ENCODE data around the gene ARHGEF26.

ARHGEF26 gene

DNA sequence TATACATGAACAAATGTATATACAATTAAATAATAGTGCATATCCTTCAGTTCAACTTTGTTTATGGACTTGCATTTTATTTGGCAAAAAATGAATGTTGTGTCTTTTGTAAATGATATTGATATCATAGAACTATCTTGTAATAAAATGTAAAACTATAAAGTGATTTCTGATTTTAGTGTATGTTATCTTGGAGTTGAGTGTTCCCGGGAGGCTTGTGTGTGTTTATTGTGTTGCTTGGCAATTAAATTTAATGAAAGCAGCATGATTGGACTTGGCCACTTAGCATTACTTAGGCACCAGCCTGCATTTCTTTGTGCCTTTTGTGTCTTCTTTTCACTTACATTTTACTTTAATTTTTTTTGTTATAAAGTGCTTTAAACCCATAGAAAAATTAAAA lies 10.6 kb downstream of the ARHGEF26 start:
- TF ChIP-seq TOX (CRISPR knock-in tag; IDR thresholded peaks at IDR 0.05; ENCODE audit: borderline replicate concordance): no peak
- TF ChIP-seq, protein P1, sequence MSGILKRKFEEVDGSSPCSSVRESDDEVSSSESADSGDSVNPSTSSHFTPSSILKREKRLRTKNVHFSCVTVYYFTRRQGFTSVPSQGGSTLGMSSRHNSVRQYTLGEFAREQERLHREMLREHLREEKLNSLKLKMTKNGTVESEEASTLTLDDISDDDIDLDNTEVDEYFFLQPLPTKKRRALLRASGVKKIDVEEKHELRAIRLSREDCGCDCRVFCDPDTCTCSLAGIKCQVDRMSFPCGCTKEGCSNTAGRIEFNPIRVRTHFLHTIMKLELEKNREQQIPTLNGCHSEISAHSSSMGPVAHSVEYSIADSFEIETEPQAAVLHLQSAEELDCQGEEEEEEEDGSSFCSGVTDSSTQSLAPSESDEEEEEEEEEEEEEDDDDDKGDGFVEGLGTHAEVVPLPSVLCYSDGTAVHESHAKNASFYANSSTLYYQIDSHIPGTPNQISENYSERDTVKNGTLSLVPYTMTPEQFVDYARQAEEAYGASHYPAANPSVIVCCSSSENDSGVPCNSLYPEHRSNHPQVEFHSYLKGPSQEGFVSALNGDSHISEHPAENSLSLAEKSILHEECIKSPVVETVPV (CRISPR knock-in tag; IDR thresholded peaks at IDR 0.05): no peak
- no peak for TF ChIP-seq OSR1 (CRISPR knock-in tag; IDR thresholded peaks at IDR 0.05)
- no peak for TF ChIP-seq ZNF565 (CRISPR knock-in tag; conservative IDR thresholded peaks at IDR 0.05; ENCODE audit: low read depth)
- TF ChIP-seq GLIS3 (CRISPR knock-in tag; IDR thresholded peaks at IDR 0.05): no peak
- no peak for TF ChIP-seq TCF4 (CRISPR knock-in tag; IDR thresholded peaks at IDR 0.05; ENCODE audit: borderline replicate concordance)
- TF ChIP-seq ZC3H10 (CRISPR knock-in tag; IDR thresholded peaks at IDR 0.05): no peak
- TF ChIP-seq, protein P2, sequence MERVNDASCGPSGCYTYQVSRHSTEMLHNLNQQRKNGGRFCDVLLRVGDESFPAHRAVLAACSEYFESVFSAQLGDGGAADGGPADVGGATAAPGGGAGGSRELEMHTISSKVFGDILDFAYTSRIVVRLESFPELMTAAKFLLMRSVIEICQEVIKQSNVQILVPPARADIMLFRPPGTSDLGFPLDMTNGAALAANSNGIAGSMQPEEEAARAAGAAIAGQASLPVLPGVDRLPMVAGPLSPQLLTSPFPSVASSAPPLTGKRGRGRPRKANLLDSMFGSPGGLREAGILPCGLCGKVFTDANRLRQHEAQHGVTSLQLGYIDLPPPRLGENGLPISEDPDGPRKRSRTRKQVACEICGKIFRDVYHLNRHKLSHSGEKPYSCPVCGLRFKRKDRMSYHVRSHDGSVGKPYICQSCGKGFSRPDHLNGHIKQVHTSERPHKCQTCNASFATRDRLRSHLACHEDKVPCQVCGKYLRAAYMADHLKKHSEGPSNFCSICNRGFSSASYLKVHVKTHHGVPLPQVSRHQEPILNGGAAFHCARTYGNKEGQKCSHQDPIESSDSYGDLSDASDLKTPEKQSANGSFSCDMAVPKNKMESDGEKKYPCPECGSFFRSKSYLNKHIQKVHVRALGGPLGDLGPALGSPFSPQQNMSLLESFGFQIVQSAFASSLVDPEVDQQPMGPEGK (CRISPR knock-in tag; IDR thresholded peaks at IDR 0.05; ENCODE audit: borderline replicate concordance): no peak
- TF ChIP-seq ZNF8 (CRISPR knock-in tag; IDR thresholded peaks at IDR 0.05): no peak
- TF ChIP-seq, protein P3, sequence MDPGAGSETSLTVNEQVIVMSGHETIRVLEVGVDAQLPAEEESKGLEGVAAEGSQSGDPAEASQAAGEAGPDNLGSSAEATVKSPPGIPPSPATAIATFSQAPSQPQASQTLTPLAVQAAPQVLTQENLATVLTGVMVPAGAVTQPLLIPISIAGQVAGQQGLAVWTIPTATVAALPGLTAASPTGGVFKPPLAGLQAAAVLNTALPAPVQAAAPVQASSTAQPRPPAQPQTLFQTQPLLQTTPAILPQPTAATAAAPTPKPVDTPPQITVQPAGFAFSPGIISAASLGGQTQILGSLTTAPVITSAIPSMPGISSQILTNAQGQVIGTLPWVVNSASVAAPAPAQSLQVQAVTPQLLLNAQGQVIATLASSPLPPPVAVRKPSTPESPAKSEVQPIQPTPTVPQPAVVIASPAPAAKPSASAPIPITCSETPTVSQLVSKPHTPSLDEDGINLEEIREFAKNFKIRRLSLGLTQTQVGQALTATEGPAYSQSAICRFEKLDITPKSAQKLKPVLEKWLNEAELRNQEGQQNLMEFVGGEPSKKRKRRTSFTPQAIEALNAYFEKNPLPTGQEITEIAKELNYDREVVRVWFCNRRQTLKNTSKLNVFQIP (CRISPR knock-in tag; IDR thresholded peaks at IDR 0.05; ENCODE audit: borderline replicate concordance, low read depth): no peak
- TF ChIP-seq CSDC2 (CRISPR knock-in tag; IDR thresholded peaks at IDR 0.05): no peak
- no peak for TF ChIP-seq ESRRG (CRISPR knock-in tag; IDR thresholded peaks at IDR 0.05)
- no peak for TF ChIP-seq ARNTL (CRISPR knock-in tag; IDR thresholded peaks at IDR 0.05; ENCODE audit: borderline replicate concordance, low read depth)
- no peak for TF ChIP-seq SNAI2 (CRISPR knock-in tag; IDR thresholded peaks at IDR 0.05)
- TF ChIP-seq ZFP30 (CRISPR knock-in tag; IDR thresholded peaks at IDR 0.05): no peak
- TF ChIP-seq PPARA (CRISPR knock-in tag; IDR thresholded peaks at IDR 0.05; ENCODE audit: borderline replicate concordance): no peak
- TF ChIP-seq RARB (CRISPR knock-in tag; IDR thresholded peaks at IDR 0.05): no peak
- TF ChIP-seq, protein P4, sequence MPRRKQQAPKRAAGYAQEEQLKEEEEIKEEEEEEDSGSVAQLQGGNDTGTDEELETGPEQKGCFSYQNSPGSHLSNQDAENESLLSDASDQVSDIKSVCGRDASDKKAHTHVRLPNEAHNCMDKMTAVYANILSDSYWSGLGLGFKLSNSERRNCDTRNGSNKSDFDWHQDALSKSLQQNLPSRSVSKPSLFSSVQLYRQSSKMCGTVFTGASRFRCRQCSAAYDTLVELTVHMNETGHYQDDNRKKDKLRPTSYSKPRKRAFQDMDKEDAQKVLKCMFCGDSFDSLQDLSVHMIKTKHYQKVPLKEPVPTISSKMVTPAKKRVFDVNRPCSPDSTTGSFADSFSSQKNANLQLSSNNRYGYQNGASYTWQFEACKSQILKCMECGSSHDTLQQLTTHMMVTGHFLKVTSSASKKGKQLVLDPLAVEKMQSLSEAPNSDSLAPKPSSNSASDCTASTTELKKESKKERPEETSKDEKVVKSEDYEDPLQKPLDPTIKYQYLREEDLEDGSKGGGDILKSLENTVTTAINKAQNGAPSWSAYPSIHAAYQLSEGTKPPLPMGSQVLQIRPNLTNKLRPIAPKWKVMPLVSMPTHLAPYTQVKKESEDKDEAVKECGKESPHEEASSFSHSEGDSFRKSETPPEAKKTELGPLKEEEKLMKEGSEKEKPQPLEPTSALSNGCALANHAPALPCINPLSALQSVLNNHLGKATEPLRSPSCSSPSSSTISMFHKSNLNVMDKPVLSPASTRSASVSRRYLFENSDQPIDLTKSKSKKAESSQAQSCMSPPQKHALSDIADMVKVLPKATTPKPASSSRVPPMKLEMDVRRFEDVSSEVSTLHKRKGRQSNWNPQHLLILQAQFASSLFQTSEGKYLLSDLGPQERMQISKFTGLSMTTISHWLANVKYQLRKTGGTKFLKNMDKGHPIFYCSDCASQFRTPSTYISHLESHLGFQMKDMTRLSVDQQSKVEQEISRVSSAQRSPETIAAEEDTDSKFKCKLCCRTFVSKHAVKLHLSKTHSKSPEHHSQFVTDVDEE (CRISPR knock-in tag; IDR thresholded peaks at IDR 0.05): no peak
- no peak for ATAC-seq

DNA sequence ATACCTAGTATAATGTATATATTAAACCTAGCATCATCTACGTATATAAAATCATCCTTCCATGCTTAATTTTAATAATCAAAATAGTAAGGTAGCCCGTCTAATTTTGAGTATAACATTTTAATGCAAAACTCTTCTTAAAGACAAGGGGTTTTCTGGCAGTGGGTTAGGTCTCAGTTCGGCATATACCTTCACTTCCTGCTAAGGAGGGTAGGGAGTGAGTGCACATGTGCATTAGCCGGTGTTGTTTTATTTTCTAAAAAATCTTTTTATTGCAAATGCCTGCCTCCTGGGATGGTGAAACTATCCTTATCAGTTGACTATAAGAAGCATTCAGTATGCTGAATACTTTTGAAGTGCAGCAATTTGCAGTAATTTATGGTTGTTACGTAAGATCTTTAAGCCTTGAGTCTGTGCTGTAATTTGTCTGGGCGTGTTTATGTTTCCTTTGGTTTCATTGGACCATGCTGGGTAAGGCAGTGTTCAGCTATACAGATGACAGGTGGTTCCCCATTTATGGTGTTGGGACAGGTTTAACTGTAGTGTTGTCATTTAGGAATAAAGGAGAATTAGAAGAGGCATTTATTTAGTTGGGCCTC lies 11.7 kb downstream of the ARHGEF26 start:
- no peak for ATAC-seq
- TF ChIP-seq TOX (CRISPR knock-in tag; IDR thresholded peaks at IDR 0.05; ENCODE audit: borderline replicate concordance): no peak
- no peak for TF ChIP-seq ZNF565 (CRISPR knock-in tag; conservative IDR thresholded peaks at IDR 0.05; ENCODE audit: low read depth)
- TF ChIP-seq, protein P5, sequence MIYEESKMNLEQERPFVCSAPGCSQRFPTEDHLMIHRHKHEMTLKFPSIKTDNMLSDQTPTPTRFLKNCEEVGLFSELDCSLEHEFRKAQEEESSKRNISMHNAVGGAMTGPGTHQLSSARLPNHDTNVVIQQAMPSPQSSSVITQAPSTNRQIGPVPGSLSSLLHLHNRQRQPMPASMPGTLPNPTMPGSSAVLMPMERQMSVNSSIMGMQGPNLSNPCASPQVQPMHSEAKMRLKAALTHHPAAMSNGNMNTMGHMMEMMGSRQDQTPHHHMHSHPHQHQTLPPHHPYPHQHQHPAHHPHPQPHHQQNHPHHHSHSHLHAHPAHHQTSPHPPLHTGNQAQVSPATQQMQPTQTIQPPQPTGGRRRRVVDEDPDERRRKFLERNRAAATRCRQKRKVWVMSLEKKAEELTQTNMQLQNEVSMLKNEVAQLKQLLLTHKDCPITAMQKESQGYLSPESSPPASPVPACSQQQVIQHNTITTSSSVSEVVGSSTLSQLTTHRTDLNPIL (CRISPR knock-in tag; IDR thresholded peaks at IDR 0.05; ENCODE audit: low read depth): no peak
- TF ChIP-seq ZNF70 (CRISPR knock-in tag; IDR thresholded peaks at IDR 0.05): no peak
- no peak for TF ChIP-seq CSDC2 (CRISPR knock-in tag; IDR thresholded peaks at IDR 0.05)
- TF ChIP-seq OSR1 (CRISPR knock-in tag; IDR thresholded peaks at IDR 0.05): no peak
- TF ChIP-seq, protein P1 (CRISPR knock-in tag; IDR thresholded peaks at IDR 0.05): no peak
- TF ChIP-seq TCF4 (CRISPR knock-in tag; IDR thresholded peaks at IDR 0.05; ENCODE audit: borderline replicate concordance): no peak
- no peak for TF ChIP-seq ZNF8 (CRISPR knock-in tag; IDR thresholded peaks at IDR 0.05)
- TF ChIP-seq ARNTL (CRISPR knock-in tag; IDR thresholded peaks at IDR 0.05; ENCODE audit: borderline replicate concordance, low read depth): no peak
- no peak for TF ChIP-seq BACH2 (CRISPR knock-in tag; IDR thresholded peaks at IDR 0.05; ENCODE audit: borderline replicate concordance)
- TF ChIP-seq ZFP30 (CRISPR knock-in tag; IDR thresholded peaks at IDR 0.05): no peak
